OCI-LY7 (cell line): ENCODE measurements around the gene KIRREL3. TPM values are rescaled to one million over a fixed set of nuclear protein-coding genes. Genes with fewer than 3 reads are reported as not detected.

Experiments used
- BruUV-seq: library from RNA; stranded (reverse); fragments of 400-500 nt; replicated peaks from 2 replicates; lab custom pipeline; 2021; lab: Mats Ljungman, UMichigan
- CTCF ChIA-PET: fragments of 300-600 bp; sonication (Branson Sonifier 250); formaldehyde crosslinking; loops from one replicate; lab custom pipeline; 2022; ENCODE audit warnings: antibody characterized with exemption; ENCODE audit not compliant: unreplicated experiment; lab: Charles Lee
- POLR2A ChIA-PET: fragments of 300-600 bp; sonication (Branson Sonifier 250); formaldehyde crosslinking; loops from one replicate; lab custom pipeline; 2022; ENCODE audit warnings: antibody characterized with exemption; lab: Charles Lee
- DNase-seq: peaks from one replicate; pipeline ENCODE4 v3.0.0-alpha.2; 2015; ENCODE audit warnings: low spot score
- H2AFZ ChIP-seq: fragments of 200-600 bp; sonication (generic), shearing (Covaris generic); 2 replicates; pipeline ENCODE4 v1.6.1; 2014; ENCODE audit warnings: mild to moderate bottlenecking, antibody characterized with exemption, low read length, moderate library complexity
- H3K27ac ChIP-seq: fragments of 200-600 bp; sonication (generic); 2 replicates; pipeline ENCODE4 v1.5.1; 2014; ENCODE audit warnings: mixed run types, low read depth, mild to moderate bottlenecking, moderate library complexity, low read length, inconsistent platforms; ENCODE audit not compliant: poor library complexity, severe bottlenecking
- H3K36me3 ChIP-seq: fragments of 200-600 bp; sonication (generic); 2 replicates; pipeline ENCODE4 v1.6.1; 2014; ENCODE audit warnings: mild to moderate bottlenecking, antibody characterized with exemption, low read length, moderate library complexity, mixed read lengths; ENCODE audit not compliant: insufficient read depth
- H3K4me1 ChIP-seq: fragments of 200-600 bp; sonication (generic); 2 replicates; pipeline ENCODE4 v1.5.1; 2014; ENCODE audit warnings: mild to moderate bottlenecking, low read length; ENCODE audit not compliant: insufficient read depth, poor library complexity, severe bottlenecking
- H3K4me2 ChIP-seq: fragments of 200-600 bp; sonication (generic); 2 replicates; pipeline ENCODE4 v1.6.1; 2014; ENCODE audit warnings: mild to moderate bottlenecking, low read length
- H3K4me3 ChIP-seq: fragments of 200-600 bp; sonication (generic); 2 replicates; pipeline ENCODE4 v1.5.1; 2014; ENCODE audit warnings: mild to moderate bottlenecking, low read depth, low read length; ENCODE audit not compliant: poor library complexity, severe bottlenecking
- H3K79me2 ChIP-seq: fragments of 200-600 bp; sonication (generic); 2 replicates; pipeline ENCODE4 v1.6.1; 2016; ENCODE audit warnings: low read depth, mild to moderate bottlenecking, low read length, moderate library complexity, mixed read lengths; ENCODE audit not compliant: insufficient read depth
- H3K9me2 ChIP-seq: fragments of 200-600 bp; sonication (generic); 2 replicates; pipeline ENCODE4 v1.6.1; 2016; ENCODE audit warnings: mild to moderate bottlenecking, low read length, mixed read lengths; ENCODE audit not compliant: insufficient read depth
- H3K9me3 ChIP-seq: fragments of 200-600 bp; sonication (generic); 2 replicates; pipeline ENCODE4 v1.6.1; 2014; ENCODE audit warnings: mild to moderate bottlenecking, mixed run types, low read length, mixed read lengths
- H4K20me1 ChIP-seq: fragments of 200-600 bp; sonication (generic); 2 replicates; pipeline ENCODE4 v1.6.1; 2014; ENCODE audit warnings: mild to moderate bottlenecking, antibody characterized with exemption, low read length, moderate library complexity, mixed read lengths; ENCODE audit not compliant: insufficient read depth
- CTCF ChIP-seq: fragments of 200-600 bp; sonication (generic); conservative IDR thresholded peaks from 2 replicates; pipeline ENCODE4 v1.5.1; 2014; ENCODE audit warnings: mild to moderate bottlenecking, antibody characterized with exemption, low read length, moderate library complexity, mixed read lengths
- EZH2phosphoT487 ChIP-seq: fragments of 200-600 bp; sonication (generic); IDR thresholded peaks from 2 replicates; pipeline ENCODE4 v1.6.1; 2018; ENCODE audit warnings: low read depth, borderline replicate concordance, mild to moderate bottlenecking, mixed run types, antibody characterized with exemption, low read length, moderate library complexity, mixed read lengths
- intact Hi-C: fragments of 100-400 bp; cut with micrococcal nuclease; formaldehyde crosslinking; loops from one replicate; pipeline ENCODE4 v1.10.0; 2022; ENCODE audit not compliant: unreplicated experiment
- total RNA-seq, 2 experiments: library from RNA; depleted of rRNA in 1 of 2; stranded (reverse); fragments of >200 nt in 1 of 2; shearing (Covaris generic) in 1 of 2; gene quantifications; 2 replicates each; pipeline ENCODE4 v1.2.3, GENCODE V29; 2014 to 2022

The KIRREL3 gene
- total RNA-seq, 2 experiments from 2014 or later = not detected

- H3K79me2 ChIP-seq = no peaks in the 10 kb centered on the region
- TF ChIP-seq EZH2phosphoT487 (no peak), CTCF (no peak)
- POLR2A ChIA-PET = interaction anchor here (0.6 to 2.0 kb wide), 4 partner anchors 11 to 268 kb away, joined by 3 to 16 read pairs (median 4); partner anchors contain the start of genes FAM118B and RPUSD4
- H3K9me2 ChIP-seq = no peaks in the 10 kb centered on the region
- no peak overlapping the region for H2AFZ ChIP-seq
- intact Hi-C loops = no loop called here
- H3K4me1 ChIP-seq = peaks cover 20% of the 10 kb centered on the region
- H3K4me3 ChIP-seq = no peak overlapping the region
- no TSS peak for BruUV-seq
- H3K9me3 ChIP-seq = no peaks in the 10 kb centered on the region
- H3K4me2 ChIP-seq = no peak overlapping the region
- no peaks in the 10 kb centered on the region for H4K20me1 ChIP-seq
- no peaks in the 10 kb centered on the region for H3K36me3 ChIP-seq
- CTCF ChIA-PET = interaction anchor here (0.5 to 3.1 kb wide), 7 partner anchors 11 to 175 kb away, joined by 3 to 59 read pairs (median 5); partner anchors contain the start of gene DCPS
- no peak for DNase-seq
- no peak overlapping the region for H3K27ac ChIP-seq
Measured at GRCh38 chr11:126479178-126479930, 521.2 kb downstream of the KIRREL3 start.

- Histone ChIP-seq H3K4me3 (no peak overlapping the region), H3K36me3 (no peaks in the 10 kb centered on the region), H3K9me3 (no peaks in the 10 kb centered on the region), H3K4me1 (peaks cover 14% of the 10 kb centered on the region), H3K27ac (no peak overlapping the region), H2AFZ (no peak overlapping the region), H3K4me2 (no peak overlapping the region), H3K9me2 (no peaks in the 10 kb centered on the region), H3K79me2 (no peaks in the 10 kb centered on the region), H4K20me1 (no peaks in the 10 kb centered on the region)
- CTCF ChIA-PET = no interaction called here
- BruUV-seq = no TSS peak
- POLR2A ChIA-PET = interaction anchor here (1.1 to 1.4 kb wide), 2 partner anchors 13 to 31 kb away, joined by 3 to 4 read pairs; no protein-coding TSS in a partner anchor
- TF ChIP-seq EZH2phosphoT487 = no peak
- no peak for TF ChIP-seq CTCF
- intact Hi-C loops = no loop called here
- DNase-seq = no peak
Measured at GRCh38 chr11:126478466-126478865, 522.1 kb downstream of the KIRREL3 start.
